Metanephros (tissue), 1 donor: ENCODE data around the gene MYMK. TPM values are rescaled to one million over a fixed set of nuclear protein-coding genes. Genes with fewer than 3 reads are reported as not detected.

Source experiments
- total RNA-seq: library from RNA; depleted of rRNA; stranded (reverse); fragments of >200 nt; gene quantifications from one replicate; pipeline ENCODE4 v1.2.3, GENCODE V29; 2014

The MYMK gene
- 2.8 TPM for total RNA-seq

DNA sequence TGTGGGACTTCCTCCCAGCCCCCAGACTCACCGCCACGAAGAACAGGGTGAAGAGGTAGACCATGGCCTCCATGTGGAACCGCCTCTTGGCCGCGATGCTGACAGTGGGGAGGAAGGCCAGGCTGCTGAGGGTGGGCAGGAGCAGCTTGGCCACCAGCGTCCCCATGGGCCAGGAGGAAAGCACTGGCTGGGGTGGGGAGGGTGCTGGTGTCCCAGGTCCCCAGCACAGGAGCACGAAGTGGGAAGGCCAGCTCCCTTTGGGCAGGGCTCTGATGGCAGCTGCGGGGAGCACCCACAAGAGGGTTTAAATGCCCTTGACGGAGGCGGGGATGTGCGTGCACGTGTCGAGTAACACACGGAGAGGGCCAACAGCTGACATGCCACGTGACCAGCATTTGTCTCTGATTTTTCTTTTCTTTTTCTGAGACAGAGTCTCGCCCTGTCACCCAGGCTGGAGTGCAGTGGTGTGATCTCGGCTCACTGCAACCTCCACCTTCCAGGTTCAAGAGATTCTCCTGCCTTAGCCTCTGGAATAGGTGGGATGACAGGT, at the start of gene MYMK:
TSS of gene MYMK (minus strand) at position 281 of the 550 bp plus-strand sequence. CDS start at position 166, 115 bp downstream.

DNA sequence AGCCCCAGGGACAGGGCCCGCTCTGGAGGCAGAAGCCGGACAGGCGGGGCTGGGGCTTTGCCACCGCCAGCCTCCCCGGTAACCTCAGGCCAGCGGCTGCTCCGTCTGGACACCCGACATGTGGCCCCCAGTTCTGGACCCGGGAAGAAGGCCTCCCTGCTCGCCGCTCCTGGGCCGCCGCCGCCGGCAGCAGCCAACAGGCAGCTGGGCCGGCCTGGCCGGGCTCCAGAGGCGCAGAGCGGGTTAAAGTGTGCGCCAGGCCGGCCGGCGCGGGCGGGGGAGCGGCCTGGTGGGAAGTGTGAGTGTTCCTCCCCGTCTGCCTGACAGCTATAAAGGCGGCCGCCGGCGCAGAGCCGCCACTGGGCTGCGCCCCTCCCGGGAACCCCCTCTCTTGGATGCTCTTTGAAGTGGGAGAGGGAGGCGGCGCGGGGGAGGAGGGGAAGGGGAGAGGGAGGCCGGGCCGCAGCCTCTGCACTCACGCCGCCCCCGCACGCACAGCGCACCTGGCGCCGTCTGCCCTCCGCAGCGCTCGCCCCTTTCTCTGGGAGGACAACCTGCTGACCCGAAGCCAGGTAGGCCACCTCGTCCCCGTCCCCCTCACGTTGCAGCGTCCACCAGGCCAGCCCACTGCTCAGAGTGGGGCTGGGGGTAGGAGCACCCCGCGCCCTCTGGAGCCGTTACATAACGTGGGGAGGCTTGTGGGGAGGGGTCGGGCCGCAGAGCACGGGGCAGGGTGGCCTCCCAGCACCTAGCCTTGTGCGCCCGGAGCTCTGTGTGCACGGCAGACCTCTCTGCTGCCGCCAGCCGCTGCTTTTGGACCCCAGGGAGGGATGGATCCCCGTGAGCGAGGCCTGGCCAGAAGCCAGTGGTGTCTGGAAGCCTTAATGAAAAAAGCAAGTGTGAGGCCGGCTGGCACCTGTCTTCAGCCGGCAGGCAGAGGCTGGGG, 9.9 kb upstream of the MYMK start, which contains the start of gene ADAMTSL2:
TSS of gene ADAMTSL2 (plus strand) at position 359 of the 946 bp plus-strand sequence. CDS start 2,009 bp downstream, outside the sequence.

DNA sequence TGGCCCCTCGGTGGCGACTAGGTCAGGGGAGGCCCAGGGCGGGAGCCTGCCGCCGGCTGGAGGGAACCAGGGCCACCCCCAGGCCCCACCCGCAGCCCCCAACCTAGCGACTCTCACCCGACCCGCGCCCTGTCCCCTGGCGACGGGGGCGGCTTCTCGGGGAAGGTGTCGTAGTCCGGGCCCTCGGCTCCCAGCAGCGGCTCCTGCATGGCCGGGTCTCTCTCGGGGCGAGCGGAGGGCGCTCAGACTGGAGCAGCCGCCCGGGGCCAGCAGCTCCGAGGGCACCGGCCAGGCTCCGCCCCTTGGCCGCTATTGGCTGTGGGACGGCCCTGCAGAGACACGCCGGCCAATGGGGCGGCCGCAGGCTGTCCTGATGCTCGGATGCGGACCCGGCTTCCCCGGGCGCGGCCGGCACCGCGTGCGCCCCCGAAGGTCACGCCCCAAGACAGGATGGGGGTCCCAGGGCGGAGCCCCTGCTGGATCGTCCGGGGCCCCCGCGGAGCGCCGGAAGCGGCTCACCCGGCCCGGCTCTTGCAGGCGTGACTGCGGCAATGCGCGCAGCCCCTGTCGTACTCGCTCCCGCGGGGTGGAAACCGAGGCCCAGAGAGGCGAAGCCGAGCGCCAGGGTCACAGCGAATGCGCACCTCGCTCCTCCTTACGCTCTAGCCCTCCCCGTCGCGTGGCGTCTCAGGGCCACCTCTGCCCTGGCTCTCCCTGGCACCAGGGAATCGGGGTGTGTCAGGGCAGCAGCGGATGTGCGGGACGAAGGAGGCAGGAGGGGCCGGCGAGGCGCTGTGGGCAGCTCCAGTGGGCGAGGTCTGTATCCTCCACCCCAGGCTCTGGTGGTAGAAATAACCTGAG, 45.7 kb downstream of the MYMK start, which contains the start of gene SLC2A6:
TSS of gene SLC2A6 (minus strand) at position 249 of the 861 bp plus-strand sequence. CDS start at position 209, 40 bp downstream.

Other genes starting within 250 kb of the MYMK start
- 5.1 TPM for gene ABO, start 249.8 kb downstream of the MYMK start, total RNA-seq
- 18.0 TPM for gene SURF6, start 188.8 kb downstream of the MYMK start, total RNA-seq
- gene MED22, start 176.8 kb downstream of the MYMK start, total RNA-seq, result 27.1 TPM
- 1,659 TPM for gene RPL7A, start 176.7 kb downstream of the MYMK start, total RNA-seq
- gene SURF1, start 168.5 kb downstream of the MYMK start, total RNA-seq, result 29.8 TPM
- 22.6 TPM for gene SURF2, start 168.4 kb downstream of the MYMK start, total RNA-seq
- 148 TPM for gene SURF4, start 148.9 kb downstream of the MYMK start, total RNA-seq
- 2.0 TPM for gene STKLD1, start 148.6 kb downstream of the MYMK start, total RNA-seq
- 15.8 TPM for gene REXO4, start 106.9 kb downstream of the MYMK start, total RNA-seq
- gene ADAMTS13, start 102.6 kb downstream of the MYMK start, total RNA-seq, result 6.0 TPM
- gene CACFD1, start 65.0 kb downstream of the MYMK start, total RNA-seq, result 23.3 TPM
- 4.0 TPM for gene SLC2A6, start 45.9 kb downstream of the MYMK start, total RNA-seq
- gene ADAMTSL2, start 9.7 kb upstream of the MYMK start, total RNA-seq, result 8.9 TPM
- gene FAM163B, start 84.4 kb upstream of the MYMK start, total RNA-seq, result 2.7 TPM
- 1.1 TPM for gene DBH, start 111.4 kb upstream of the MYMK start, total RNA-seq
- gene SARDH, start 213.4 kb upstream of the MYMK start, total RNA-seq, result 19.6 TPM